Smooth muscle cell of the coronary artery (primary cell): Measurements from ENCODE around the gene TPSAB1. TPM values are rescaled to one million over a fixed set of nuclear protein-coding genes. Genes with fewer than 3 reads are reported as not detected.

ENCODE experiments used
- total RNA-seq: library from RNA; depleted of rRNA; stranded (reverse); fragments of >200 nt; gene quantifications from 2 replicates; pipeline ENCODE4 v1.2.3, GENCODE V29; 2014; ENCODE audit warnings: low replicate concordance

The TPSAB1 gene
- not detected in 2 replicates for total RNA-seq

DNA sequence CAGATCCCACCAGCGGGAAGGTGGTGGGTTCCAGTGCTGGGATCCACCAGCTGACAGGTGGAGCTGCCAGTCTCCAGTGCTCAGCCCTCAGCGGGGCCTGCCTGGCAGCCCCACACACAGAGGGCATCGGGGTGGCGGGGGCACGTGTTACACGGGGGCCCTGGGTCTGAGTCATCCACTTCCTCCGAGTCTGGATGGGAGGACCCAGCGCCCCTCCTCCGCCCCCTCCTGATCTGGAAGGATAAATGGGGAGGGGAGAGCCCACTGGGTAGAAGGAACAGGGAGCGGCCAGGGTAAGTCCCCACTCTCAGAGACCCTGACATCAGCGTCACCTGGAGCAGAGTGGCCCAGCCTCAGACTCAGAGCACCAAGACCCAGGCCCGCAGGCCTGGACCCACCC, at the start of gene TPSAB1:
Gene TPSAB1 (plus strand): TSS at position 270 of the 400 bp plus-strand sequence. CDS start 234 bp downstream, outside the sequence.

DNA sequence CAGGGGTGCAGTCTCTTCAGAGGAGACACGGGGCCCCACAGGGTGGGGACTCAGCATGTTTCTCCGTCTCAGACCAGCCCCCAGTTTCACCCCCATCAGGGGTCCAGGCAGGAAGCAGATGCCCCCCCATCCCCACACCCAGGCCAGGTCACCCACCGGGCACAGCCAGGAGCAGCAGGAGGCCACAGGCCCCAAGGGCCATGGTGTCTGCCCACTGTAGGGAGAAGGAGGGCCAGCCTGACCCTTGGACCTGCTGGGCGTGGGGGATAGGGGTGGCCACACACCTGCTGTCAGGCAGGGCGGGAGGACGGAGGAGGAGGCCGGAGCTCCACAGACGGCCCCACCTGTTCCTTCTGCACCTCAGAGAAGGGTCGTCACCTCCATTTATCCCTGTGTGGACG, 15.5 kb upstream of the TPSAB1 start, which contains the start of gene TPSG1:
Gene TPSG1 (minus strand): TSS at position 218 of the 401 bp plus-strand sequence. CDS start 16 bp downstream, at position 202.

DNA sequence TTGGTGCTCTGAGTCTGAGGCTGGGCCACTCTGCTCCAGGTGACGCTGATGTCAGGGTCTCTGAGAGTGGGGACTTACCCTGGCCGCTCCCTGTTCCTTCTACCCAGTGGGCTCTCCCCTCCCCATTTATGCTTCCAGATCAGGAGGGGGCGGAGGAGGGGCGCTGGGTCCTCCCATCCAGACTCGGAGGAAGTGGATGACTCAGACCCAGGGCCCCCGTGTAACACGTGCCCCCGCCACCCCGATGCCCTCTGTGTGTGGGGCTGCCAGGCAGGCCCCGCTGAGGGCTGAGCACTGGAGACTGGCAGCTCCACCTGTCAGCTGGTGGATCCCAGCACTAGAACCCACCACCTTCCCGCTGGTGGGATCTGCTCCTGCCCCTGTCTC, 10.4 kb upstream of the TPSAB1 start, which contains the start of gene TPSB2:
Gene TPSB2 (minus strand): TSS at position 101 of the 387 bp plus-strand sequence. CDS start 233 bp downstream, outside the sequence.

DNA sequence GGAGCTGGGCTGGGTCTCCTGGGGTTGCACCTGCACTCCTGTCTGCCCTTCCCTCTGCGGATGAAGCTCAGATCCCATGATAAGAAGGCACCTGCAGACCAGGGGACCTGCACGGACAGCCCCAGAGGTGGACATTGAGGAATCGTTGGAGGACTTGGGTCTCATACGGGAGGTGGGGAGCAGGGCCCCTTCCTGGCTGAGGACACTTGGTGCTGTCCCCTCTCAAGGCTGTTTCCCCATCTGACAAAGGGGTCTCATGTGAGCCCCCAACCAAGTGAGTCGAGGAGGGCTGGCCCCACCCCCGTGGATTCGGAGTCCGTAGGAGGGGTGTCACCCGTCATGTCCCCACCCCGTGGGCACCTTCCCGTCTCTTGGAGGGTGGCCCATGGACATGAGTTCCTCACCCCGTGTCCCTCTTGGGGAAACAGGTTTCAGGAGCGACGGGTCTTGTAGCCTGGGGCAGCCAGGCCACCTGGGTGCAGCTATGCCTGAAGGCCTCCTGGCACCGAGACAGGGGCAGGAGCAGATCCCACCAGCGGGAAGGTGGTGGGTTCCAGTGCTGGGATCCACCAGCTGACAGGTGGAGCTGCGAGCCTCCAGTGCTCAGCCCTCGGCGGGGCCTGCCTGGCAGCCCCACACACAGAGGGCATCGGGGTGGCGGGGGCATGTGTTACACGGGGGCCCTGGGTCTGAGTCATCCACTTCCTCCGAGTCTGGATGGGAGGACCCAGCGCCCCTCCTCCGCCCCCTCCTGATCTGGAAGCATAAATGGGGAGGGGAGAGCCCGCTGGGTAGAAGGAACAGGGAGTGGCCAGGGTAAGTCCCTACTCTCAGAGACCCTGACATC, 15.0 kb downstream of the TPSAB1 start, which contains the start of gene TPSD1:
Gene TPSD1 (plus strand): TSS at position 794 of the 847 bp plus-strand sequence. CDS start 212 bp downstream, outside the sequence.

Other genes with a start within 250 kb of the TPSAB1 start
- gene SSTR5, start 168.0 kb upstream of the TPSAB1 start, total RNA-seq, result not detected in 2 replicates
- not detected in 2 replicates for gene C1QTNF8, start 144.5 kb upstream of the TPSAB1 start, total RNA-seq
- 0.45 and 2.2 TPM in 2 replicates for gene CACNA1H, start 87.6 kb upstream of the TPSAB1 start, total RNA-seq
- not detected in 2 replicates for gene TPSG1, start 15.4 kb upstream of the TPSAB1 start, total RNA-seq
- gene TPSB2, start 10.5 kb upstream of the TPSAB1 start, total RNA-seq, result not detected in 2 replicates
- gene TPSD1, start 15.4 kb downstream of the TPSAB1 start, total RNA-seq, result not detected in 2 replicates
- 33.1 and 36.5 TPM in 2 replicates for gene UBE2I, start 68.9 kb downstream of the TPSAB1 start, total RNA-seq
- gene BAIAP3, start 92.9 kb downstream of the TPSAB1 start, total RNA-seq, result 0.60 TPM in 1 of 2 replicates, not detected in the other
- gene TSR3, start 111.2 kb downstream of the TPSAB1 start, total RNA-seq, result 31.9 and 68.2 TPM in 2 replicates
- 32.8 and 93.4 TPM in 2 replicates for gene GNPTG, start 111.2 kb downstream of the TPSAB1 start, total RNA-seq
- gene UNKL, start 174.0 kb downstream of the TPSAB1 start, total RNA-seq, result 5.3 and 9.7 TPM in 2 replicates
- gene UQCC4, start 180.0 kb downstream of the TPSAB1 start, total RNA-seq, result 16.8 and 18.8 TPM in 2 replicates
- not detected in 2 replicates for gene PERCC1, start 190.4 kb downstream of the TPSAB1 start, total RNA-seq
- gene CCDC154, start 203.9 kb downstream of the TPSAB1 start, total RNA-seq, result 0.08 and 0.70 TPM in 2 replicates
- 35.6 and 83.5 TPM in 2 replicates for gene CLCN7, start 234.3 kb downstream of the TPSAB1 start, total RNA-seq
- gene PTX4, start 248.2 kb downstream of the TPSAB1 start, total RNA-seq, result not detected in 2 replicates